HUDEP-2 (cell line): ENCODE results near the gene CNTNAP5.

ENCODE experiments used
- DNase-seq, 76 experiments: peaks; one replicate each; lab custom pipeline; 2025; ENCODE audit not compliant: unreplicated experiment in 76 of 76; lab: John Stamatoyannopoulos, UW

Gene CNTNAP5

GRCh38 chr2:124149571-124149970 is 124.5 kb downstream of the CNTNAP5 start:
- DNase-seq = no peak

GRCh38 chr2:124151691-124152090 is 126.6 kb downstream of the CNTNAP5 start:
- DNase-seq = no peak

- DNase-seq = no peak
These were observed 128.6 kb downstream of the CNTNAP5 start for GRCh38 chr2:124153713-124154112.

DNA sequence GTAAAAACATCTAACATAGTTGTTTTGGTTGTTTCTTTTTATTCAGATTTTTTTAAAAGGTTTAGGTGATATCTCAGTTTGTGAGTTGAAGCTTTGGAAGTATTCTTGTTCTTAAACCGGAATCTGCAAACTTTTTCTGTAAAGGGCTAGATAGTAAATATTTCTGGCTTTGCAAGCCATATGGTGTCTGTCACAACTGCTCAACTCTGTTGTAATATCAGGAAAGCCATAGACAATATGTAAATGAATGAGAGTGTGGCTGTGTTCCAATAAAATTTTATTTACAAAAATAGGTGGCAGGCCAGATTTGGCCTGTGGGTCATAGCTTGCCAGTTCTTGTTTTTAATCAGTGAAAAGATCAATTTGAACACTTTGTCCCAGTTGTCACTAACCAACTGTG is 134.1 kb downstream of the CNTNAP5 start:
- no peak for DNase-seq

DNA sequence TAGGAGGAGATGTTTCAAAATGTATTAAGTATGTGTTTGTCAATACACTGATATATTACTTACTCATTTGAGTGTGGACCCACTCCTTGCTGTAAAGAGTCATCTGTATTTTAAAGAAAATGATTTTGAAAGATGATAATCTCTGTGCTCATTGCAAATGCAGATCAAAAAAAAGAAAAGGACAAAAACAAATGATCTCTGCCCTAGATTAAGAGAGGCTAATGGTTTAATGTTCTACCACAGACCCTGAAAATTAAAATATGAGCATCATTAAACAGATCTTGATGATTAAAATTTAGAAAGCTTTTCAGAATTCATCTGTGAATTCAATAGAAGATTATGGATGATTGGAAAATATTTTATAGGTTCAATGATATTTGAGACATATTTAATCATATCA is 136.5 kb downstream of the CNTNAP5 start:
- no peak for DNase-seq

DNA sequence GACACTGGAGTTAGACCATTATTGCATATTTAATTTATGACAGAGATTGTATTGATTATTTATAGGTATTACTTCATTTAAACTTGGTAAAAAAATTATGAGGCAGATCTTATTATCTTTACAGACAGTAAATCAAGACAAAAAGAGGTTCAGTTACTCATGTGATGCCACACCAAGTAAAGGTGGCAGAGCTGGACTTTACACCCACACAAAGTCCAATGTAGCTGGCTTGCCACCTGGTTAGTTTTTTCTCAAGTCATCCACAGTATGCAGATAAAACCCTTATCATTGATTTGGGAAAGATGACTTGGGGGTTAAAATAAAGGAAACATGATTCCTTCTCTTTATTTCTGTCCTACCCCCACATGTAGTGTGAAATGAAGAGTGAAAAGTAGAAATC is 137.2 kb downstream of the CNTNAP5 start:
- DNase-seq = no peak

DNA sequence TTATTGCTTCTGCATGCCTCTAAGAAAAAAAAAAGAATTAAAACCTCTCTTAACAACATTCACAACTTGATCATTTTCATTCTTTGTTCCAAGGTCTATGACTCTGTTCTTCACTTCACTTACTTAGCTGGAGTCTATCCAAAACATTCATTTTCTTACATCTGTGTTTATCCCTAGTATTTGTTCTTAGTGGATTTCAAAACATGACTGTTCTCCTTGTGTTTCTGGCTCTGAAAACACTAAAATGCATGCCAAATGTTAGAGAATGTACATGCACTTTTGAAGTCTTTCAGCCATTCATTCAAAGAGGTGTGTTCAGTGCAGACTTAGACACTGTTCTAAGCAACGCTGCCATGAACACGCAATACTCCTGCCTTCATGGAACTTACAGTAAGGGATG is 138.8 kb downstream of the CNTNAP5 start:
- DNase-seq = no peak

GRCh38 chr2:124165698-124166097 is 140.6 kb downstream of the CNTNAP5 start:
- DNase-seq = no peak

GRCh38 chr2:124171472-124172063 is 146.5 kb downstream of the CNTNAP5 start:
- DNase-seq = no peak

- DNase-seq = no peak
These were observed 153.6 kb downstream of the CNTNAP5 start for GRCh38 chr2:124178719-124179118.

DNA sequence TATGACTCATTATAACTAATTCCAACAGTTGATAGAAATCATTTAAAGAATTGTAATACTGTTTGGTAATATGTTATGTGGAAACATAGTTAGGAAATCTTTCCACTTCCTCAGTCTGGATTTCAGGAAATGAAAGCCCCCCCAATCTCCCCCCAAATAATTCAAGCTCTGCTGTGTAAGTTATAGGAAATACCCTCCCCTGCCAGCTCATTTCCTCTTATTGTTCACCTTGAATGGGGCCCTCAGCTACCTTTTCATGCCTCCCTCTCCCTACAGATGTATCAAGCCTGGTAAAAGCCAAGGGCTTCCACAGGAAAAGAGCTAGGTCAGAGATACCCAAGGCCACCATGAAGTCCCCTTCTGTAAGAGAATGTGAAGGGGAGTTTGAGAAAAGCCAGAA is 155.5 kb downstream of the CNTNAP5 start:
- no peak for DNase-seq

- DNase-seq = no peak
These were observed 161.7 kb downstream of the CNTNAP5 start for GRCh38 chr2:124186801-124187200.

GRCh38 chr2:124187948-124188347 is 162.9 kb downstream of the CNTNAP5 start:
- no peak for DNase-seq

GRCh38 chr2:124193706-124194105 is 168.6 kb downstream of the CNTNAP5 start:
- no peak for DNase-seq

DNA sequence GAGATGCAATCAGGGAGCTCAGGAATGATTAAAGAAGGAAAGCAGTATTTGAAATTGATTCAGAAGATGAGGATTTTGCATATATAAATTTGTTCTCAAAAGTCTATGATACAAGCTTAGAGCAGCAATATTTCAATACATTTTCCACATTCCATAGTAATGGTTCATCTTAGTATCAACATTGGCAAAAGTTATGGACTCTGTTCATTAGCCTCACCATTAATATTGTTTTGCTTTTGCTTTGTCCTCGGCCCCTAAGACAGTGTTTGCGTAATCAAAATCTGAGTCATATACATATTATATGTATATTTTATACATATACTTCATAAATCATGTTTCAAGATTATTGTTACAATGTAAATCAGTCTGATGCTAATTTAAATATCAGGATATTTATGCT is 176.6 kb downstream of the CNTNAP5 start:
- no peak for DNase-seq

- DNase-seq = no peak
These were observed 184.4 kb downstream of the CNTNAP5 start for GRCh38 chr2:124209441-124209840.

GRCh38 chr2:124211461-124211860 is 186.4 kb downstream of the CNTNAP5 start:
- DNase-seq = no peak

DNA sequence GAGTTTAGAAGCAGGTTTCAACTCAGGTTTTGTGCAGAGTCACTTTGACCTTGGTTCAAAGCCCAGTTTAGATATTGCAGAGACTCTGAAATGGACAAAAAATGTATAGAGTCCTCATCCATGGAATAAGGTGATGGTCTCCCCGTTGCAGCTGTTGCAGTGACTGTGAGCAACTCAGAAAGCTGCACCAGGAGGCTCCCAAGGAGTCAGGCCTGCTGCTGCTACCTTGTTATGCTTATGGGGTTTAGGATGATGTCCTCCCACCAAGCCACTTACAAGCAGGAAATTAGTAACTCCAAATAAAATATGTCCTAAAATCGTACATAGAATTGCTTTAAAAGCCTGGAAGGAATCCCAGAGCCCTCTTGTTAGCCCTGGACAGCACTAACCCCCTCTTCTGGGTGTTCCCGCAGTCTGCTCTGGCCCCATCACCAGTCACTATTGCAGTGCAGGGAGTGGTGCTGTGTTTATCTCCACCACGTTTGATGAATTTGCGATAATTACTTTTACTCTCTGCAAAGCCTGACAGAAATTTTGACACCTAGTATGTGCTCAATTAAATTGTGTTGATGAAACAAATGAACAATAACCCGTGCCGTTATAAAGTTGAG is 189.0 kb downstream of the CNTNAP5 start:
- DNase-seq = no peak

GRCh38 chr2:124246170-124246569 is 221.1 kb downstream of the CNTNAP5 start:
- DNase-seq = no peak

- no peak for DNase-seq
These were observed 223.3 kb downstream of the CNTNAP5 start for GRCh38 chr2:124248386-124248785.

DNA sequence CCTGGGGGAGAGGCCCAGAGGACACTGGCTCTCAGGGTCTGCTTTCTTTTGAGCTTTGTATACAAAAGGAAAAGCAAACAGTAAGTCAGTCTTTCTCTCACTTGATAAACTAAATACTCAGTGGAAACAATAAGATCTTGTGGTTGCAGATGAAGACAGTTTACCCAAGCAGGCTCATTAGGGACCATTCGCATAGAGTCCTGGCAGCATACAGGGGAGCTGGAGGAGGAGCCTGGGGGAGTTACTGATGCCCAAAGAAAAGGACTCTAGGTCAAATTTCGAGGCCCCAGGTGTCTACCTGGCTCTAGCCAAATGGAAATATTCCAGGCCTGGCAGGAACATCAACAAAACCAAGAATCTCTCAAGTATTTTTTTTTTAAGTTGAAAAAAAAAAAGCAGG is 225.3 kb downstream of the CNTNAP5 start:
- DNase-seq = no peak

DNA sequence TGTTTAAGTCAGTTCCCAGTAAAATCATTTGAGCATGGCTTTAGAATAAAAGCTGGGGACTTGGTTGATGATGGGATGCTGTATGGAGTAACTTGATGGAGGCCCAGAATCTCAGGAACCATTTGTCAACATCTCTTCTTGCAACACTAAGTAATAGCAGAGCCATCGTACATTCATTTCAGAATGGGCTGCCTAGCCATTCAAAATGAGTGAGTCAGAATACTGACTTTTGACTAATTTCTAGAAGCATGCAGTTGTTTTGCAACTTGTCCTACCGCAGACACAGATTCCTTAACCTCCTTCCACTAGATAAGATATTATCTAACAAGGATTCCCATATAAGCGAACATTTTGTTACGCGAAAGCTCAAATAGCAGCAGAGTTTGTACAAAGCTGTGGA is 229.5 kb downstream of the CNTNAP5 start:
- no peak for DNase-seq

DNA sequence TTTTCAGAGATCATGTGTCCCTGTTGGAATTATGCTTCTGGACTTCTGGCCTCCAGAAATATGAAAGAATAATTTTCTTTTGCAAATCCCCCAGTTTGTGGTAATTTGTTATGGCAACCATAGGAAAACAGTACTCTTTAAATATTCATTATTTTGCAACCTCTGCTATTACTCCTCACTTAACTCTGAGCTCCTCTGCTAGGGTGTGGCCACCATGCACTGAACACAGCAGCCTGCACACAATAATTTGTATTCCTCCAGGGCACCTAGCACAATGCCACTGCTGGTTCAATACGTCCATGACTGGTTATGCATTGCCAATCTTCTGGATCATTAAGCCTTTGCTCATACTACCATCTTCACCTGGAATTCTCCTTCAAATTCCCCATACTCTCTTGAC is 232.0 kb downstream of the CNTNAP5 start:
- no peak for DNase-seq
